Activated gamma-delta T cell treated with Interleukin-2 at 50 U/mL for 16 hours (primary cell): ENCODE data around the gene SESN3.
A peak's percentile ranks its signal among the peaks of the same experiment; 100 is the strongest.
"Not testable (repeated sequence)": the region's sequence is repeated elsewhere in the genome, so short reads cannot be mapped to it uniquely, and the experiment has no call there.

Source experiments
- DNase-seq: peaks from one replicate; pipeline ENCODE4 v3.0.0-alpha.2; 2020

Gene SESN3

GRCh38 chr11:95248666-95249467 is 17.9 kb upstream of the SESN3 start:
- no peak for DNase-seq

- no peak for DNase-seq
Observed at GRCh38 chr11:95247883-95248282, 16.9 kb upstream of the SESN3 start.

GRCh38 chr11:95247127-95247684 is 16.2 kb upstream of the SESN3 start:
- DNase-seq: no peak

GRCh38 chr11:95245581-95245980 is 14.6 kb upstream of the SESN3 start:
- DNase-seq: no peak

- no peak for DNase-seq
Observed at GRCh38 chr11:95245038-95245437, 14.0 kb upstream of the SESN3 start.

GRCh38 chr11:95243673-95244072 is 12.7 kb upstream of the SESN3 start:
- no peak for DNase-seq

- no peak for DNase-seq
Observed at GRCh38 chr11:95242845-95243605, 12.0 kb upstream of the SESN3 start.

- DNase-seq: no peak
Observed at GRCh38 chr11:95242091-95242844, 11.3 kb upstream of the SESN3 start.

GRCh38 chr11:95241681-95242081 is 10.7 kb upstream of the SESN3 start:
- DNase-seq: no peak

GRCh38 chr11:95239871-95240649 is 9.1 kb upstream of the SESN3 start:
- DNase-seq: no peak

- DNase-seq: no peak
Observed at GRCh38 chr11:95232666-95233065, 1.7 kb upstream of the SESN3 start.

- peak; percentile 63 for DNase-seq
Observed at GRCh38 chr11:95231881-95232605, 1.0 kb upstream of the SESN3 start.

- DNase-seq: no peak
Observed at GRCh38 chr11:95230810-95231126, 234 bp downstream of the SESN3 start.

- DNase-seq: peak; percentile 33
Observed at GRCh38 chr11:95229993-95230809, 801 bp downstream of the SESN3 start.

GRCh38 chr11:95229199-95229992 is 1.6 kb downstream of the SESN3 start:
- DNase-seq: no peak

- no peak for DNase-seq
Observed at GRCh38 chr11:95228081-95228749, 2.8 kb downstream of the SESN3 start.

GRCh38 chr11:95227060-95227459 is 3.9 kb downstream of the SESN3 start:
- not testable (repeated sequence) for DNase-seq

- DNase-seq: no peak
Observed at GRCh38 chr11:95222817-95223216, 8.2 kb downstream of the SESN3 start.

GRCh38 chr11:95219599-95219998 is 11.4 kb downstream of the SESN3 start:
- DNase-seq: no peak
